ENCODE results near the gene CHD5.

DNA sequence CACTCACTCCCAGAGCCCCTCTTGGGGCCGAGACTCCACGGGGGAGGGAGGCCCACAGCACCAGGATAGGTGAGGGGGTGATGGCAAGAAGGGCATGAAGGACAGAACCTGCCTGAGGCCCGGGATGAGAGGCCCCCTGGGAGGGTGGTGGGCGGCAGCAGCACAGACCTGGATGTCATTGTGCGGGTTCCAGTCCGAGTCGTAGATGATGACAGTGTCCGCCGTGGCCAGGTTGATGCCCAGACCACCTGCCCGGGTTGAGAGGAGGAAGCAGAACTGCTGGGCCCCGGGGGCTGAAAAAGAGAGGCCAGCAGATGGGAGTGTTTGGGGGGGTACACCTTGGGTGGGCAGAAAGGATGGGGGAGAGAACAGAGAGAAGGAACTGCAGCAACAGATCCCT lies 50.1 kb downstream of the CHD5 start:
- TF ChIP-seq SPI1 (IDR thresholded peaks at IDR 0.05; ENCODE audit: low read depth, low read length): no peak
- no peak for TF ChIP-seq POLR2A (IDR thresholded peaks at IDR 0.05; ENCODE audit: low read depth, low read length)
- no peak for TF ChIP-seq POLR2AphosphoS5 (IDR thresholded peaks at IDR 0.05; ENCODE audit: low read depth, low read length)
- TF ChIP-seq PAX5 (IDR thresholded peaks at IDR 0.05; ENCODE audit: insufficient read depth, low read length, severe bottlenecking): no peak

All from GM12891 (cell line).